GM18907 (cell line): ENCODE results near the gene SEC23A.

Experiments
- ATAC-seq: cut with Tn5 transposase; IDR thresholded peaks from one replicate; pipeline ENCODE4 v1.9.1; 2021; ENCODE audit warnings: mild to moderate bottlenecking, moderate library complexity; ENCODE audit not compliant: unreplicated experiment

The SEC23A gene

GRCh38 chr14:38994731-38995130 is 108.3 kb downstream of the SEC23A start:
- no peak for ATAC-seq

- ATAC-seq, result no peak
These were observed 109.1 kb downstream of the SEC23A start for GRCh38 chr14:38993981-38994380.

DNA sequence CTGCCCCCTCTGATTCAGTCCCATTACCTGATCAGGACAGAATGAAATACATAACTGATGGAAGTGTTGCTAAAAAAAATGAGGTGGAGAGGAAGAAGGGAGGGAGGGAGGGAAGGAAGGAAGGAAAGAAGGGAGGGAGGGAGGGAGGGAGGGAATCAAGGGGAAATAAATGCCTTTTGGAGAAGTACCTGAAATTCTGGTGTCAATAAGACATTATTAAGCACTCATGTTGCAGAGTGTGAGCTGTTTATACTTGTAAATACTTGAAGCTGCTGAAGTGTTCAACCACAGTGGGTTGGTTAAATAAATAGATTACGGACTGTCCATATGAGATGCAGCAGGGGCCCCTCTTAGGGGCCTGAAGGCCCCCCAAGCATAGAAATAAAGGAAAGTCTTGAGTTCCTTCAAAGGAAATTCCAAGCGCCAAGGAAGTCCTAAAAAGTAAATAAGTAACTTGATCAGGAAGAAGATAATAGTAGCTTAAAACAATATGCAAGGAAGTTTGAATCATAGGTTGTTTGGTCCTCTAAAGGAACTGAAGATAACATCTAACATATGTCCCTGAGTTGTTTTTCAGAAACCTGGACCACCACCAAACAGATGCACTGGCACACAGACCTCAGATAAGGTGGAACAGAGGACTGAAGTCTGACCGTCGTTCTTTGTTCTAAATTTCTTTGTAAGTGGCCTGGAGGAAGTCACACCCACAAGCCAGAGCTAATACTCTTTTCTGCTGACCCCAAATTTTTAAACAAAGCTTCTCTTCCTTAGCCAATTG is 110.8 kb downstream of the SEC23A start:
- ATAC-seq, result no peak

DNA sequence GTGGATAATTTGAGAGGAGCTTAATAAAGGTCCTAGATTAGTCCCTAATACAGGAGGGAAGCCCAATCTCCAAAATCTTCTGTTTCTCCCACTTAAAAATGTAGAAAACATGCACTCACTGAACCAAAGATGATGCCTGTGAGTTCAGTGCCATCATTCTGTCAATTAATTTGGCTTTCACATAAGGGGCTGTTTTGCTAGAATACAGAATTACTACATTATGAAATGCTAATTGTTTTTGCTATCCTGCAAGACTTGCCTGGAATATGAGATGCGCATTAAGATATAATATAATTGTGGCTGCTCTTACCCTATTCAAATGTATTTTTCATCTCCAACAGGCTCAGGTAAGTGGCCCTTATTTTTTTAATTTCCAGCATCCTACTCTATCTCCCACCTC is 111.7 kb downstream of the SEC23A start:
- ATAC-seq, result no peak

- ATAC-seq, result peak; percentile 95
These were observed 113.0 kb downstream of the SEC23A start for GRCh38 chr14:38989922-38990546.

- ATAC-seq, result no peak
These were observed 115.3 kb downstream of the SEC23A start for GRCh38 chr14:38987781-38988180.

- no peak for ATAC-seq
These were observed 120.2 kb downstream of the SEC23A start for GRCh38 chr14:38982837-38983236.

DNA sequence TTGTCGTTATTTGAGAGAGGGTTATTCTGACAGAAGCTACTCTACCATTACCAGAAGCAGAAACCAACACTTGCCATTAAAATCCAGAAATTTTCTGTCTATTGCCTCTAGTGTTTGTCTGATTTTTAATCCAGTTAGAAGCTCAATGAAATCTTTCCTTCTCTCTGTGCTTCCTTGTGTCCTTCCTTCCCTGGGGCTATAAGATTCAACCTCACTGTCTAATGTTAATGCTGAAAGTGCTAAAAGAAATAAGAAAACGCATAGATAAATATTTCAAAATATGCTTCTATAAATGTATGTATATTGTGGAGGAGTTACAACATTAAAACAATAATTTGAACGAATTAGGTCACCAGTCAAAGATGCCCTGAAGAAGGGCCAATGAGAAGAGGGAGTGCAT is 120.8 kb downstream of the SEC23A start:
- ATAC-seq, result no peak
